Left lung (tissue), 10 donors: ENCODE measurements around the gene ATP10B. TPM values are rescaled to one million over a fixed set of nuclear protein-coding genes. Genes with fewer than 3 reads are reported as not detected.

Source experiments
- ATAC-seq: fragments of 200-7000 bp; cut with Tn5 transposase; one replicate; pipeline ENCODE4 v1.9.1; 2020; ENCODE audit warnings: moderate library complexity
- DNase-seq, 4 donors: peaks; one replicate each; pipeline ENCODE4 v3.0.0-alpha.2; 2013 to 2020
- H3K27ac ChIP-seq, 2 donors: fragments of 200-600 bp; sonication (generic) in 1 of 2; one replicate each; pipeline versions ENCODE4 v1.5.0 to v1.8.0; 2020 to 2021
- H3K27me3 ChIP-seq, 2 donors: fragments of 200-600 bp; sonication (generic) in 1 of 2; one replicate each; pipeline versions ENCODE4 v1.5.0 to v1.8.0; 2020 to 2021
- H3K36me3 ChIP-seq, 2 donors: fragments of 200-600 bp; sonication (generic) in 1 of 2; one replicate each; pipeline versions ENCODE4 v1.5.0 to v1.8.0; 2020 to 2021
- H3K4me1 ChIP-seq, 2 donors: fragments of 200-600 bp; one replicate each; pipeline ENCODE4 v1.8.0; 2021
- H3K4me3 ChIP-seq, 2 donors: fragments of 200-600 bp; sonication (generic) in 1 of 2; one replicate each; pipeline versions ENCODE4 v1.5.0 to v1.8.0; 2020 to 2021; ENCODE audit warnings: mild to moderate bottlenecking in 1 of 2
- H3K9me3 ChIP-seq, 2 donors: fragments of 200-600 bp; sonication (generic) in 1 of 2; one replicate each; pipeline versions ENCODE4 v1.5.0 to v1.8.0; 2020 to 2021
- intact Hi-C, 2 donors: fragments of 100-400 bp; cut with DNase I; formaldehyde crosslinking; loops; one replicate each; pipeline versions ENCODE4 v1.11.2 to v1.14.2; 2022
- polyA plus RNA-seq, 6 donors: library from polyadenylated mRNA; unstranded; fragments of 120-200 nt; gene quantifications; one replicate each; pipeline ENCODE4 v1.2.1, GENCODE V29; 2013; ENCODE audit not compliant: insufficient read length in 6 of 6
- total RNA-seq, 2 donors: library from RNA; stranded (reverse); fragmentation: NEBNext Ultra II Directional; extraction: Animal tissue kit (Norgen Biotek cat#: 25700); gene quantifications; one replicate each; pipeline ENCODE4 v1.2.1, GENCODE V29; 2021
- TF ChIP-seq, protein P1 (sequence below), 2 donors: fragments of 200-600 bp; sonication (generic) in 1 of 2; IDR thresholded peaks; one replicate each; pipeline versions ENCODE4 v1.5.0 to v1.8.0; 2021; ENCODE audit warnings: antibody characterized with exemption in 2 of 2
- donor health status: DM: no; HTN: yes; CAD: no.
- donor health status: DM: no; HTN: no; CAD: no.

The ATP10B gene
- total and polyA plus RNA-seq, 8 donors = 0.09 to 0.55 (median 0.37) TPM

DNA sequence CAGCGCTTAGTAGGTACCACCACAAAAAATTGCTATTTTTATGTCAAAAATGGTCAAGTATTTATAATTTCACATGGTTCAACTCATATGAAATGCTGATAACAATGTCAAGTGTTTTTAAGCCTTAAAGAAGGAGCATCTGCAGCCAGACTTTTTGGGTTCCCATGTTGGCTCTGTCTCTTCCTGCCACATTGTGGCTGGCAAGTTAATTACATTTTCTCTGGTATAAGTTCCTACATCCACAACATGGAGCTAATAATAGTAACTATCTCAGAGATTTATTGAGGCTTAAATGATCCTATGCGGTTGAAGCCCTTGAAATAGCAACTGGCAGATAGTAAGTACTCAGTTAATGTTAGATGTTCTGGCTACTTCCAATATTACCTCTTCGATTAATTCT lies 5.4 kb downstream of the ATP10B start:
- DNase-seq (no peak), ATAC-seq (no peak)
- Histone ChIP-seq H3K9me3 (no peaks in the 10 kb centered on the region), H3K27ac (no peak overlapping the region), H3K4me1 (no peaks in the 10 kb centered on the region), H3K36me3 (no peaks in the 10 kb centered on the region), H3K27me3 (no peaks in the 10 kb centered on the region), H3K4me3 (no peak overlapping the region)
- intact Hi-C loops = no loop called here
- TF ChIP-seq, protein P1, sequence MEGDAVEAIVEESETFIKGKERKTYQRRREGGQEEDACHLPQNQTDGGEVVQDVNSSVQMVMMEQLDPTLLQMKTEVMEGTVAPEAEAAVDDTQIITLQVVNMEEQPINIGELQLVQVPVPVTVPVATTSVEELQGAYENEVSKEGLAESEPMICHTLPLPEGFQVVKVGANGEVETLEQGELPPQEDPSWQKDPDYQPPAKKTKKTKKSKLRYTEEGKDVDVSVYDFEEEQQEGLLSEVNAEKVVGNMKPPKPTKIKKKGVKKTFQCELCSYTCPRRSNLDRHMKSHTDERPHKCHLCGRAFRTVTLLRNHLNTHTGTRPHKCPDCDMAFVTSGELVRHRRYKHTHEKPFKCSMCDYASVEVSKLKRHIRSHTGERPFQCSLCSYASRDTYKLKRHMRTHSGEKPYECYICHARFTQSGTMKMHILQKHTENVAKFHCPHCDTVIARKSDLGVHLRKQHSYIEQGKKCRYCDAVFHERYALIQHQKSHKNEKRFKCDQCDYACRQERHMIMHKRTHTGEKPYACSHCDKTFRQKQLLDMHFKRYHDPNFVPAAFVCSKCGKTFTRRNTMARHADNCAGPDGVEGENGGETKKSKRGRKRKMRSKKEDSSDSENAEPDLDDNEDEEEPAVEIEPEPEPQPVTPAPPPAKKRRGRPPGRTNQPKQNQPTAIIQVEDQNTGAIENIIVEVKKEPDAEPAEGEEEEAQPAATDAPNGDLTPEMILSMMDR (IDR thresholded peaks at IDR 0.05) = no peak

DNA sequence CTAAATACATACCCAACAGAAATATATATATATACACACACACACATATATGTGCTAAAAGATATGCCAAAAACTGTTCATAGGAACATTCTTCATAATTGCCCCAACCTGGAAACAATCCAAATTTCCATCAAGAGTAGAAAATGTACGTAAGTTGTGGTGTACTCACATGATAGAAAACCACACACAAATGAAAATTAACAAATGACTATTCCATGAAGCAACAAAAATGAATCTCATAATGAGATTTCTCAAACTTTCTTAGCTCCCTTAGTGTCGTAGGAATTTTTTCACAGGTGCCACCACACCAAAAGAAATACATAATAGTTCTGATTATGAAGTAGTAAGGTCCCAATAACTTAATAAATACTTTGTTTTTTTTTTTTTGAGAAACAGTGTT lies 7.8 kb downstream of the ATP10B start:
- Histone ChIP-seq H3K9me3 (no peaks in the 10 kb centered on the region), H3K27ac (no peak overlapping the region), H3K4me1 (no peaks in the 10 kb centered on the region), H3K36me3 (no peaks in the 10 kb centered on the region), H3K27me3 (no peaks in the 10 kb centered on the region), H3K4me3 (no peak overlapping the region)
- ATAC-seq (no peak), DNase-seq (no peak)
- TF ChIP-seq, protein P1 (IDR thresholded peaks at IDR 0.05) = no peak
- intact Hi-C loops = no loop called here

DNA sequence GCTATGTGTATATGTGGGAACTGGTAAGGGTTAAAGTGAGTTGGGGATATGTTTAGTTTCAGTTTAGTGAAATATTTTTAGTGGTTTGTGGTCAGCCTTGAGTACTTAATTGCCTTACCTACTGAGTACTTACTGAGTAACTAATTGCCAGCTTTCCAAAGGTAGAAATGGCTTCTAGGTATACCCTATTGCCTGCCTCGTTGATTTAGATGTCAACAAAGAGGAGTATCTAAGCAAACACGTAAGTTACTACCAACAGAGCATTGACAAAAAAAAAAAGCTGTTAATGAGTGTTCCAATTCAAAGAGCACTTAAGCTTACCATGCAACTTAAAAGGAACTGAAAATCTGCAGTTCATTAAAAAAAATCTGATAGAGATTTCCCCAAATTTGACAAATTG lies 8.8 kb downstream of the ATP10B start:
- DNase-seq (no peak), ATAC-seq (peak; percentile 94)
- intact Hi-C loops = no loop called here
- H3K4me1 ChIP-seq = no peaks in the 10 kb centered on the region
- no peaks in the 10 kb centered on the region for H3K36me3 ChIP-seq
- no peak overlapping the region for H3K4me3 ChIP-seq
- H3K9me3 ChIP-seq = no peaks in the 10 kb centered on the region
- H3K27me3 ChIP-seq = no peaks in the 10 kb centered on the region
- TF ChIP-seq, protein P1 (IDR thresholded peaks at IDR 0.05) = no peak
- no peak overlapping the region for H3K27ac ChIP-seq

DNA sequence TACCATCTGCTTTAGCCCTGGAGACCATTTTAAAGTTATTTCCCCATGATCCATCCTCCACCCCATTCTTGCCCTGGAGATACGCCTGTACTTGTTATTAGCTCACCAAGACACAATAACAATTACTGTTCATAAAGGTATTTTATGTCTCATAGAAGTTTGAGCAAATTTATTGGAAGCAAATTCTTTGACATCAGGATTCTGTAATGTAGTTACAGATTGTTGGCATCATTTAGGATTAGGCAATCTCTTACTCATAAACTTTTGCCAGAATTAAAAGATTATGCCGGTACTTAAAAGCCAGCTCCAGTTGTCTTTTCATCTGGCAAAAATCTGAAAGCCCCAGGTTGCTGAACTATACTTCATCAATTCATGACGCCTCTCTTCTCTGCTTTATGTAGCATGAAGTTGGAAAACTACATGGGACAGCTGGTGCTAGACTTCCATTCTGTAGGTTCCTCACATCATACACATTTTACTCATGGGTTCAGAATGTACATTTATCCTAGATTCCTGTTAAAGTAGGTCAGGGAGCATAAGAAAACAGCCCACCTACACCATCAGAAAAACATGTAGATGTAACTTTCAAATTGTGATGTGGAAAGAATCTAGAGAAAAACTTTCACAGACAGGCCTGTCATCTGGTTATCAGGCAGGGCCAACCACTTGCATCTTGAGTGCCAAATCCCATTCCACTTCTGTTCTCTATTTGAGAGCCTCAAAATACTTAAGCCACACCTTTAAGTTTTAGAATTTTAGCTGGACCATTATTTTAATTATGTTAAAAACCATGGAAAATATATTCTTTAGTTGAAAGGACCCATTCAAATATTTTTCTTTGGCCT lies 14.0 kb downstream of the ATP10B start:
- intact Hi-C loops = no loop called here
- no peaks in the 10 kb centered on the region for H3K4me1 ChIP-seq
- peaks cover 0 to 5% of the 10 kb centered on the region in 2 donors for H3K9me3 ChIP-seq
- H3K27ac ChIP-seq = no peak overlapping the region
- H3K36me3 ChIP-seq = no peaks in the 10 kb centered on the region
- H3K27me3 ChIP-seq = no peaks in the 10 kb centered on the region
- H3K4me3 ChIP-seq = no peak overlapping the region
- TF ChIP-seq, protein P1 (IDR thresholded peaks at IDR 0.05) = no peak
- no peak for DNase-seq
- ATAC-seq = no peak

DNA sequence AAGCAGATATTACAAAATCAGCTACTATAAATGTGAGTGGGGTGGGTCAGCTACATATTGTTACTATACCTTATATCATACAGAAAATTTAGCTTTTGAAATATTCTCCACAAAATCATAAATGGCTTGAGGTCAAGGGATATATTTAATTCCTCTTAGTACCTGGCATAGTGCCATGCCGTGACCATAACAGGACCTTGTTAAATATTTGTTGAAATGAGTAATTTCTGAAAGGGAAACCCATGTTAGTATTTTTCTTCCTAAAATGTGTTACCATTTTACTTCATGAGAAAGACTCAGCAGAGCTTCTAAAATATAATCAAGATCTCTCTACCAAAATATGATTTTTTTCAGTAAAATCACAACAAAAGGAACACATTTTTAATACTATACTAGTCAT lies 14.8 kb downstream of the ATP10B start:
- intact Hi-C loops = no loop called here
- no peak for DNase-seq
- no peak for ATAC-seq

More for the DNA sequence above, 14.8 kb downstream of the ATP10B start:
- Histone ChIP-seq H3K9me3 (peaks cover 0 to 5% of the 10 kb centered on the region in 2 donors), H3K27ac (no peak overlapping the region), H3K4me3 (no peak overlapping the region), H3K27me3 (no peaks in the 10 kb centered on the region), H3K36me3 (no peaks in the 10 kb centered on the region), H3K4me1 (no peaks in the 10 kb centered on the region)
- TF ChIP-seq, protein P1 (IDR thresholded peaks at IDR 0.05) = no peak
